Measurements from ENCODE around the gene KCND3.

The KCND3 gene

GRCh38 chr1:111980686-111981085 lies 8.8 kb downstream of the KCND3 start:
- H3K36me3 ChIP-seq (replicated peaks; ENCODE audit: low read depth, low read length): no peaks in the 10 kb centered on the region
- no peaks in the 10 kb centered on the region for H4K20me1 ChIP-seq (ENCODE audit: insufficient read depth, low read length)
- no peak overlapping the region for H2AFZ ChIP-seq (ENCODE audit: low read depth, low read length)
- peaks cover 34% of the 10 kb centered on the region for H3K27me3 ChIP-seq (ENCODE audit: low read depth, low read length)
- no peak overlapping the region for H3K27ac ChIP-seq (ENCODE audit: low read length)
- no peak overlapping the region for H3K9ac ChIP-seq (ENCODE audit: low read length)
- H3K79me2 ChIP-seq (ENCODE audit: low read length): no peaks in the 10 kb centered on the region
- peaks cover 3% of the 10 kb centered on the region for H3K4me1 ChIP-seq (ENCODE audit: low read length)
- no peak overlapping the region for H3K4me2 ChIP-seq (ENCODE audit: low read length)
- H3K4me3 ChIP-seq (ENCODE audit: low read length): no peak overlapping the region
- no peaks in the 10 kb centered on the region for H3K9me3 ChIP-seq (ENCODE audit: insufficient read depth, low read length)
- TF ChIP-seq EZH2phosphoT487 (IDR thresholded peaks at IDR 0.05; ENCODE audit: low read depth) (no peak), CTCF (IDR thresholded peaks at IDR 0.05; ENCODE audit: low read depth, low read length) (no peak)

GRCh38 chr1:111978695-111979094 lies 10.8 kb downstream of the KCND3 start:
- no peaks in the 10 kb centered on the region for H4K20me1 ChIP-seq (ENCODE audit: insufficient read depth, low read length)
- H3K9ac ChIP-seq (ENCODE audit: low read length): no peak overlapping the region
- peaks cover 50% of the 10 kb centered on the region for H3K27me3 ChIP-seq (ENCODE audit: low read depth, low read length)
- no peak overlapping the region for H3K4me3 ChIP-seq (ENCODE audit: low read length)
- no peaks in the 10 kb centered on the region for H3K36me3 ChIP-seq (replicated peaks; ENCODE audit: low read depth, low read length)
- TF ChIP-seq CTCF (IDR thresholded peaks at IDR 0.05; ENCODE audit: low read depth, low read length) (no peak), EZH2phosphoT487 (IDR thresholded peaks at IDR 0.05; ENCODE audit: low read depth) (no peak)
- no peaks in the 10 kb centered on the region for H3K9me3 ChIP-seq (ENCODE audit: insufficient read depth, low read length)
- H3K79me2 ChIP-seq (ENCODE audit: low read length): no peaks in the 10 kb centered on the region
- H3K4me2 ChIP-seq (ENCODE audit: low read length): no peak overlapping the region
- H2AFZ ChIP-seq (ENCODE audit: low read depth, low read length): no peak overlapping the region
- H3K4me1 ChIP-seq (ENCODE audit: low read length): no peaks in the 10 kb centered on the region
- no peak overlapping the region for H3K27ac ChIP-seq (ENCODE audit: low read length)

DNA sequence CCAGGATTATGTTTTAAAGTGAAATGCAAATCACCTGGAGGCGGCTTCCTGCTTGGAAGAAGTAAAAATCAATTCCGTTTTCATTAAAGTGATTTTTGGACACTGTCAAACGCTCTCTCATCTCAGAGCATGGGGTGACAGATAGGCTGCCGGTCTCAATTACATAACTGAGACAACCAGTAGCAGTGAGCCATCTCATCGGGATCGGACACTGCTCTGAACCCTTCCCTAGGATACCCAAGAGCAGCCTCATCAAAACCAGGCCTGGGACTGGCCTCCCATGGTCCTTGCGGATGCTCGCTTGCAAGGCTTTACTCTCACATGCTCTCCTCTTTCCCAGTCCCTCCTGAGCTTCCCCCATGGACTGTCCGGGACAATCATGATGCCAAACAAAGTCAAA lies 12.1 kb downstream of the KCND3 start:
- H3K79me2 ChIP-seq (ENCODE audit: low read length): no peaks in the 10 kb centered on the region
- H3K4me1 ChIP-seq (ENCODE audit: low read length): no peaks in the 10 kb centered on the region
- TF ChIP-seq EZH2phosphoT487 (IDR thresholded peaks at IDR 0.05; ENCODE audit: low read depth) (no peak), CTCF (IDR thresholded peaks at IDR 0.05; ENCODE audit: low read depth, low read length) (no peak)
- H3K9me3 ChIP-seq (ENCODE audit: insufficient read depth, low read length): no peaks in the 10 kb centered on the region
- H3K27me3 ChIP-seq (ENCODE audit: low read depth, low read length): peaks cover 62% of the 10 kb centered on the region
- H3K9ac ChIP-seq (ENCODE audit: low read length): no peak overlapping the region
- no peak overlapping the region for H2AFZ ChIP-seq (ENCODE audit: low read depth, low read length)
- no peak overlapping the region for H3K4me3 ChIP-seq (ENCODE audit: low read length)
- no peaks in the 10 kb centered on the region for H3K36me3 ChIP-seq (replicated peaks; ENCODE audit: low read depth, low read length)
- no peak overlapping the region for H3K4me2 ChIP-seq (ENCODE audit: low read length)
- no peaks in the 10 kb centered on the region for H4K20me1 ChIP-seq (ENCODE audit: insufficient read depth, low read length)
- H3K27ac ChIP-seq (ENCODE audit: low read length): no peak overlapping the region

DNA sequence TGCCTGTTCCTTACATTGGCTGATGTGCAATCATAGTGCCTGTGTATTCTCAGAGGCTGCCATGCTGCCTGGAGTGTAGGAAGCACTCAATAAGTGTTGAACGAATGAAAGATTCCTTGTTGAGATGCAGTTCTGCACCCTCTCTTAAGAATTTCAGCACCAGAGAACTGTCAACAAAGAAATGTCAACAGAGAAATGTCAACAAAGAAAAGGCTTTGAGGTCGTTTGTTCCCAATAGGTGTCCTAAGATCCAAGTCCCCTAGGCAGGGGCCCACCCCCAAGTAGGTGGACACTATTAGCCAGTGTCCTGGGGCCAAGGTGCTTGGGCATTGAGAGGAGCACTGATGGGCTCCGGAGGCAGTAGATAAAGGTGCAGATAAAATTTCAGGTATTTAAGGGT lies 12.6 kb downstream of the KCND3 start:
- H3K36me3 ChIP-seq (replicated peaks; ENCODE audit: low read depth, low read length): no peaks in the 10 kb centered on the region
- no peak overlapping the region for H3K4me2 ChIP-seq (ENCODE audit: low read length)
- no peaks in the 10 kb centered on the region for H3K4me1 ChIP-seq (ENCODE audit: low read length)
- H3K79me2 ChIP-seq (ENCODE audit: low read length): no peaks in the 10 kb centered on the region
- no peak overlapping the region for H3K9ac ChIP-seq (ENCODE audit: low read length)
- H2AFZ ChIP-seq (ENCODE audit: low read depth, low read length): no peak overlapping the region
- no peaks in the 10 kb centered on the region for H4K20me1 ChIP-seq (ENCODE audit: insufficient read depth, low read length)
- H3K27ac ChIP-seq (ENCODE audit: low read length): no peak overlapping the region
- H3K9me3 ChIP-seq (ENCODE audit: insufficient read depth, low read length): no peaks in the 10 kb centered on the region
- TF ChIP-seq EZH2phosphoT487 (IDR thresholded peaks at IDR 0.05; ENCODE audit: low read depth) (no peak), CTCF (IDR thresholded peaks at IDR 0.05; ENCODE audit: low read depth, low read length) (no peak)
- H3K4me3 ChIP-seq (ENCODE audit: low read length): no peak overlapping the region
- peaks cover 63% of the 10 kb centered on the region for H3K27me3 ChIP-seq (ENCODE audit: low read depth, low read length)
